ENCODE results near the gene CRTC1.
A peak's percentile ranks its signal among the peaks of the same experiment; 100 is the strongest.

The CRTC1 gene

GRCh38 chr19:18715416-18715815 is 31.9 kb downstream of the CRTC1 start:
- H3K4me3 ChIP-seq (replicated peaks in 1 of 2; ENCODE audit: low read depth in 2 of 2, low read length in 2 of 2): no peak overlapping the region
- DNase-seq (ENCODE audit: low read depth in 2 of 2): no peak
- no peak for TF ChIP-seq CTCF (IDR thresholded peaks at IDR 0.05; ENCODE audit: low read depth, low read length)

- no peak overlapping the region for H3K4me3 ChIP-seq (replicated peaks in 1 of 2; ENCODE audit: low read depth in 2 of 2, low read length in 2 of 2)
- TF ChIP-seq CTCF (IDR thresholded peaks at IDR 0.05; ENCODE audit: low read depth, low read length): no peak
- no peak for DNase-seq (ENCODE audit: low read depth in 2 of 2)
Observed at GRCh38 chr19:18716857-18717256, 33.4 kb downstream of the CRTC1 start.

- no peak overlapping the region for H3K4me3 ChIP-seq (replicated peaks in 1 of 2; ENCODE audit: low read depth in 2 of 2, low read length in 2 of 2)
- TF ChIP-seq CTCF (IDR thresholded peaks at IDR 0.05; ENCODE audit: low read depth, low read length): no peak
- no peak for DNase-seq (ENCODE audit: low read depth in 2 of 2)
Observed at GRCh38 chr19:18717601-18718000, 34.1 kb downstream of the CRTC1 start.

- TF ChIP-seq CTCF (IDR thresholded peaks at IDR 0.05; ENCODE audit: low read depth, low read length): no peak
- DNase-seq (ENCODE audit: low read depth in 2 of 2): peak in 1 of 2 donors; percentile 9
- no peak overlapping the region for H3K4me3 ChIP-seq (replicated peaks in 1 of 2; ENCODE audit: low read depth in 2 of 2, low read length in 2 of 2)
Observed at GRCh38 chr19:18718015-18718526, 34.6 kb downstream of the CRTC1 start.

GRCh38 chr19:18718846-18719458 is 35.5 kb downstream of the CRTC1 start:
- no peak for TF ChIP-seq CTCF (IDR thresholded peaks at IDR 0.05; ENCODE audit: low read depth, low read length)
- DNase-seq (ENCODE audit: low read depth in 2 of 2): no peak
- no peak overlapping the region for H3K4me3 ChIP-seq (replicated peaks in 1 of 2; ENCODE audit: low read depth in 2 of 2, low read length in 2 of 2)

- H3K4me3 ChIP-seq (replicated peaks in 1 of 2; ENCODE audit: low read depth in 2 of 2, low read length in 2 of 2): no peak overlapping the region
- DNase-seq (ENCODE audit: low read depth in 2 of 2): no peak
- no peak for TF ChIP-seq CTCF (IDR thresholded peaks at IDR 0.05; ENCODE audit: low read depth, low read length)
Observed at GRCh38 chr19:18719541-18719940, 36.1 kb downstream of the CRTC1 start.

All from cardiac fibroblast (primary cell).